GM18870 (cell line): ENCODE measurements around the gene GPR180.

ENCODE experiments used
- ATAC-seq: cut with Tn5 transposase; IDR thresholded peaks from one replicate; pipeline ENCODE4 v1.9.1; 2021; ENCODE audit warnings: moderate library complexity; ENCODE audit not compliant: unreplicated experiment

The GPR180 gene

GRCh38 chr13:94601446-94602431 is at the start of gene GPR180:
GPR180 (plus strand) TSS chr13:94601857; CDS start chr13:94601928, 71 bp downstream.
- peak; percentile 99 for ATAC-seq

GRCh38 chr13:94552095-94552494 is 49.6 kb upstream of the GPR180 start:
- ATAC-seq = no peak

GRCh38 chr13:94553766-94554165 is 47.9 kb upstream of the GPR180 start:
- no peak for ATAC-seq

GRCh38 chr13:94556041-94556440 is 45.6 kb upstream of the GPR180 start:
- no peak for ATAC-seq

GRCh38 chr13:94556621-94557020 is 45.0 kb upstream of the GPR180 start:
- no peak for ATAC-seq

GRCh38 chr13:94557684-94558235 is 43.9 kb upstream of the GPR180 start:
- no peak for ATAC-seq

- ATAC-seq = no peak
Observed at GRCh38 chr13:94558716-94559115, 42.9 kb upstream of the GPR180 start.

GRCh38 chr13:94559222-94559795 is 42.3 kb upstream of the GPR180 start:
- no peak for ATAC-seq

GRCh38 chr13:94560116-94560515 is 41.5 kb upstream of the GPR180 start:
- ATAC-seq = no peak

GRCh38 chr13:94561126-94561525 is 40.5 kb upstream of the GPR180 start:
- no peak for ATAC-seq

GRCh38 chr13:94567581-94567980 is 34.1 kb upstream of the GPR180 start:
- ATAC-seq = no peak

- ATAC-seq = no peak
Observed at GRCh38 chr13:94568443-94568842, 33.2 kb upstream of the GPR180 start.

- no peak for ATAC-seq
Observed at GRCh38 chr13:94569615-94570014, 32.0 kb upstream of the GPR180 start.

- no peak for ATAC-seq
Observed at GRCh38 chr13:94579063-94579462, 22.6 kb upstream of the GPR180 start.

- no peak for ATAC-seq
Observed at GRCh38 chr13:94583926-94584325, 17.7 kb upstream of the GPR180 start.

- no peak for ATAC-seq
Observed at GRCh38 chr13:94585543-94586101, 16.0 kb upstream of the GPR180 start.

- ATAC-seq = no peak
Observed at GRCh38 chr13:94586371-94586770, 15.3 kb upstream of the GPR180 start.

- no peak for ATAC-seq
Observed at GRCh38 chr13:94588541-94588940, 13.1 kb upstream of the GPR180 start.

GRCh38 chr13:94590744-94591143 is 10.9 kb upstream of the GPR180 start:
- no peak for ATAC-seq

- peak; percentile 31 for ATAC-seq
Observed at GRCh38 chr13:94595001-94595949, 6.4 kb upstream of the GPR180 start.
